ENCODE results near the gene AKT2. TPM values are rescaled to one million over a fixed set of nuclear protein-coding genes. Genes with fewer than 3 reads are reported as not detected.
A peak's percentile ranks its signal among the peaks of the same experiment; 100 is the strongest.

The AKT2 gene
- total and polyA plus RNA-seq, 5 donors = 94.9 to 131 (median 124) TPM

DNA sequence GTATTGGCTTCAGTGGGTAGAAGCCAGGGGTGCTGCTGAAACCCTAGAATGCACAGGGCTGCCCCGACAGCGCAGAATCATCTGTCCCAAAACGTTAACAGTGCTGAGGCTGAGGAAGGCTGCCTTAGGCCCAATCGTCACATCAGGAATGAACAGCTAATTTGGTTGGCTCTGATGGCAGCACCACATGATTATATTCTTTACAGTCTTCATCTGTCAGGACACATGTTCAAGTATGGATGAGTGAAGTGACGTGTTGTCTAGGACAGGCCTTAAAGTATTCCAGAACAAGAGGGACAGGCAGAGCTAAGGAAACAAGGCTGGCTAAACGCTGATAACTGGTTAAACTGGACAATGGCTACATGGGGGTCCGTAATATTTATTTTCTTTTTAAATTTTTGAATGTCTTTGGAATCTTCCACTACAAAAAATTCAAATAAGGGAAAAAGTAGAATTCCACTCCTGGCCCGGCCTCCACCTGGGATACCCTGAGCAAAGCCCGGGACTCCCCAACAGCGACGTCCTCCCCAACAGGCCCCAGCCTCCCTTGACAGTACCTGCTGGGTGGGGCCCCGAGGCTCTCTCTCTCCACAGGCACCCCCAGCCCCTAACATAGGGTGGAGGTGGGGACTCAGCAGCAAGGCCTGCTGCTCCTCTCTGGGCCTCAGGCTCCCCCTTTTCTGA, 43.9 kb downstream of the AKT2 start:
- H3K27ac ChIP-seq (ENCODE audit: low read length) = peak overlapping the region; percentile 45
- WGBS = 69% methylated on average over 12 of the region's 12 CpGs
- no peaks in the 10 kb centered on the region for H3K27me3 ChIP-seq (ENCODE audit: control insufficient read depth, insufficient read depth)
- peak in 1 of 2 donors; percentile 12 for ATAC-seq
- peaks cover 9% of the 10 kb centered on the region for H3K4me1 ChIP-seq (ENCODE audit: control insufficient read depth, insufficient read depth, low read length)
- peak in 1 of 3 donors; percentile 61 for DNase-seq
- no peak overlapping the region for H3K4me3 ChIP-seq (ENCODE audit: low read length)
- H3K9me3 ChIP-seq (ENCODE audit: control insufficient read depth, low read length) = no peaks in the 10 kb centered on the region
- intact Hi-C loops (cut with DNase I) = no loop called here

DNA sequence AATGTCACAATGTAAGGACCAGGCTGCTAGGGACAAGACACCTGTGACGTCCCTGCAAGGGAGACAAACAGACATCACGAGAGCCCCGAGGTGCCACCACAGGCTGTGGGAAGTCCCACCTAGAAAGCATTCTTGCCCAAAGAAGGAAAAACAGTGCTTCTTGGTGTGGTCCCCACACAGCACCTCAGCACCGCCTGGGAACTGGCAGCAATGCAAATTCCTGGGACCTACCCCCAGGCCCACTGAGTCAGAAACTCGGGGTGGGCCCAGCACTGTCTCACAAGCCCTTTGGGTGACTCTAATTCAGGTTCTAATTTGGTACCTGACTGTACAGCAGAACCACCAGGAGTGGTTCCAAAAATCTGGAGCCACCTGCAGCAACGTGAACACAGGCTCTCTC, 44.8 kb downstream of the AKT2 start:
- no peak overlapping the region for H3K4me3 ChIP-seq (ENCODE audit: low read length)
- H3K4me1 ChIP-seq (ENCODE audit: control insufficient read depth, insufficient read depth, low read length) = peaks cover 7% of the 10 kb centered on the region
- 90% methylated on average over 6 of the region's 6 CpGs for WGBS
- H3K27me3 ChIP-seq (ENCODE audit: control insufficient read depth, insufficient read depth) = no peaks in the 10 kb centered on the region
- no peak for ATAC-seq
- DNase-seq = peak in 1 of 3 donors; percentile 6
- intact Hi-C loops (cut with DNase I) = no loop called here
- no peaks in the 10 kb centered on the region for H3K9me3 ChIP-seq (ENCODE audit: control insufficient read depth, low read length)
- no peak overlapping the region for H3K27ac ChIP-seq (ENCODE audit: low read length)

DNA sequence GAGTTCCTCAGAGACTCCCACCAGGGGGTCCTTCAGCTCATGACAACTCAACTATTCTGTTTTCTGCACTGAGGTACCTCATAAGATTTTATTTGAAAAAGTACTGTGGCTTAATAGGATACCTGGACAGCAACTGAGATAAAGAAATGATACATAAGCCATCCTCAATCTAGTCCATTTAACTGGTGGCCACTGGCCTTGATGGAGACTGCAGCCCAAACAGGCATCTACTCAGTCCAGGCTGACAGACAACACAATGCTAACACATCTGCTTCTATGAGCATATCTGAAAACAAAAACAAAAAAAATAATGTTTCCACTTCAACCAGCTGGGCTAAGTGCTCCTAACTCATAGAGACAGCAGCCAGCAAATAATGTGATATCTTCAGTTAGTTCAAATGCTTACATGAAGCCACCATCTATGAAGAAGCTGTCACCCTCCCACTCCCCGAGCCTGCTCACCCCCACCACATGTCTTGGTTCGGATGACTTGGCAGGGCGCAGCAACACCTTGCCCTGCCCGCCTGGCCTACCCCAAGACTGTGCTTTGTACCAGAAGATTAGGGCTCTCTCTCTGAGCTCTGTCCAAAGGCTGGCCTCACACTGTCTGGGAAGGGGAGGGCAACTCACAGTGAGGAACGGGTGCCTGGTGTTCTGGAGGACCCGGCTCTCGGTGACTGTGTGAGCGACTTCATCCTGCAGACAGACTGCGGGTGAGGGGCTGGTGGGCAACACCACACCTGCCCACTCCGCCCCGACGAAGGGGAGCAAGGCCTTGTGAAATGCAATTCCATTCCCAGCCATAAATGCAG, 45.5 kb downstream of the AKT2 start:
- H3K27ac ChIP-seq (ENCODE audit: low read length) = no peak overlapping the region
- H3K9me3 ChIP-seq (ENCODE audit: control insufficient read depth, low read length) = no peaks in the 10 kb centered on the region
- WGBS = 90% methylated on average over 12 of the region's 12 CpGs
- H3K4me3 ChIP-seq (ENCODE audit: low read length) = no peak overlapping the region
- DNase-seq = peak in 1 of 3 donors; percentile 26
- intact Hi-C loops (cut with DNase I) = no loop called here
- ATAC-seq = no peak
- peaks cover 6% of the 10 kb centered on the region for H3K4me1 ChIP-seq (ENCODE audit: control insufficient read depth, insufficient read depth, low read length)
- no peaks in the 10 kb centered on the region for H3K27me3 ChIP-seq (ENCODE audit: control insufficient read depth, insufficient read depth)

DNA sequence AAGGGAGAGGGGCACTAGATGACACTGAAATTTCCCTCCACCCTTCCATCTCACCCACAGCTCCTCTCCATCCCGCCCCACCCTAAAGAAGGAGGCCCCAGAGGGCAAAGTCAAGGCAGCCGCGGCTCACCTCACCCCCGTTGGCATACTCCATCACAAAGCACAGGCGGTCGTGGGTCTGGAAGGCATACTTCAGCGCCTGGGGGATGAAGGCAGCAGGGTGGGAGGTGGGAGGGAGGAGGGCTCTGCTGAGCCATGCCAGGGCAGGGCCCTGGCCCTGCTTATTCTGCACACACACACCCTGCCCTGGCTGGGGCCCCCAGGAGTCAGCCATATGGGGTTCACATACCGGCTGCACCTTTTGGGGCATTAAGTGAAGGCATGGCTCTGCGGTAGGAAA, 46.4 kb downstream of the AKT2 start:
- intact Hi-C loops (cut with DNase I) = no loop called here
- no peak overlapping the region for H3K4me3 ChIP-seq (ENCODE audit: low read length)
- no peak overlapping the region for H3K27ac ChIP-seq (ENCODE audit: low read length)
- WGBS = 90% methylated on average over 9 of the region's 9 CpGs
- no peaks in the 10 kb centered on the region for H3K27me3 ChIP-seq (ENCODE audit: control insufficient read depth, insufficient read depth)
- no peak for ATAC-seq
- H3K4me1 ChIP-seq (ENCODE audit: control insufficient read depth, insufficient read depth, low read length) = peaks cover 6% of the 10 kb centered on the region
- DNase-seq = peak in 1 of 3 donors; percentile 16
- no peaks in the 10 kb centered on the region for H3K9me3 ChIP-seq (ENCODE audit: control insufficient read depth, low read length)

DNA sequence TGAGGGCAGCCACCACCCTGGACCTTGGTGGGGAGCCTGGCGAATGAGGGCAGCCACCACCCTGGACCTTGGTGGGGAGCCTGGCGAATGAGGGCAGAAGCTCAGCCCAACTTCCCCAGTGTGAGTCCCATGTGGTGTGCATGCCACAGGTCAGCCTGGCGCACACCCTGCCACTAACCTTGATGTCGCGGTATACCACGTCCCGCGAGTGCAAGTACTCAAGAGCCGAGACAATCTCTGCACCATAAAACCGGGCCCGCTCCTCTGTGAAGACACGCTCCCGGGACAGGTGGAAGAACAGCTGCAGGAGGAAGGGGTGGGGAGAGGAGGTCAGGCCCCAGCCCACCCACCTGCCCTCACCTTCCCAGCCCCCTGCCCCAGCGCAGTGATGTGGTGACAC, 47.4 kb downstream of the AKT2 start:
- DNase-seq (peak in 1 of 3 donors; percentile 53), ATAC-seq (no peak)
- WGBS = 92% methylated on average over 14 of the region's 14 CpGs

GRCh38 chr19:40236366-40236765, 48.8 kb downstream of the AKT2 start:
- intact Hi-C loops (cut with DNase I) = no loop called here
- Histone ChIP-seq H3K4me1 (ENCODE audit: control insufficient read depth, insufficient read depth, low read length) (peaks cover 5% of the 10 kb centered on the region), H3K4me3 (ENCODE audit: low read length) (no peak overlapping the region), H3K27me3 (ENCODE audit: control insufficient read depth, insufficient read depth) (no peaks in the 10 kb centered on the region), H3K9me3 (ENCODE audit: control insufficient read depth, low read length) (no peaks in the 10 kb centered on the region), H3K27ac (ENCODE audit: low read length) (no peak overlapping the region)
- DNase-seq (peak in 1 of 3 donors; percentile 28), ATAC-seq (no peak)
- 90% methylated on average over 6 of the region's 6 CpGs for WGBS

More for the DNA sequence above, 47.4 kb downstream of the AKT2 start:
- H3K4me3 ChIP-seq (ENCODE audit: low read length) = no peak overlapping the region
- H3K27ac ChIP-seq (ENCODE audit: low read length) = no peak overlapping the region
- H3K9me3 ChIP-seq (ENCODE audit: control insufficient read depth, low read length) = no peaks in the 10 kb centered on the region
- H3K27me3 ChIP-seq (ENCODE audit: control insufficient read depth, insufficient read depth) = no peaks in the 10 kb centered on the region
- intact Hi-C loops (cut with DNase I) = no loop called here
- peaks cover 6% of the 10 kb centered on the region for H3K4me1 ChIP-seq (ENCODE audit: control insufficient read depth, insufficient read depth, low read length)

DNA sequence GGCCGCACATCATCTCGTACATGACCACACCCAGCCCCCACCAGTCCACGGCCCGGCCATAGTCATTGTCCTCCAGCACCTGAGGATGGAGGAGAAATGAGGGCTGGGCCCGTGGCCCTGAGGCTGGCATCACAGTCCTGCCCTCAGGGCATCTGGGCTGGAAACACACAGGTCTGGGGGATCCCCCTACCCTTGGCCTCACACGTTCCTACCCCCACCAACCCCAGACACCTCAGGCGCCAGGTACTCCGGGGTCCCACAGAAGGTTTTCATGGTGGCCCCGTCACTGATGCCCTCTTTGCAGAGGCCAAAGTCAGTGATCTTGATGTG, 49.2 kb downstream of the AKT2 start:
- Histone ChIP-seq H3K4me1 (ENCODE audit: control insufficient read depth, insufficient read depth, low read length) (peaks cover 5% of the 10 kb centered on the region), H3K9me3 (ENCODE audit: control insufficient read depth, low read length) (no peaks in the 10 kb centered on the region), H3K27me3 (ENCODE audit: control insufficient read depth, insufficient read depth) (no peaks in the 10 kb centered on the region), H3K27ac (ENCODE audit: low read length) (no peak overlapping the region), H3K4me3 (ENCODE audit: low read length) (no peak overlapping the region)
- ATAC-seq (no peak), DNase-seq (no peak)
- WGBS = 93% methylated on average over 9 of the region's 9 CpGs
- intact Hi-C loops (cut with DNase I) = no loop called here

- no peaks in the 10 kb centered on the region for H3K9me3 ChIP-seq (ENCODE audit: control insufficient read depth, low read length)
- H3K4me3 ChIP-seq (ENCODE audit: low read length) = no peak overlapping the region
- H3K27me3 ChIP-seq (ENCODE audit: control insufficient read depth, insufficient read depth) = no peaks in the 10 kb centered on the region
- no peak overlapping the region for H3K27ac ChIP-seq (ENCODE audit: low read length)
- 89% methylated on average over 30 of the region's 30 CpGs for WGBS
- ATAC-seq = no peak
- DNase-seq = peak in 2 of 3 donors; percentile 52 to 54
- intact Hi-C loops (cut with DNase I) = no loop called here
- H3K4me1 ChIP-seq (ENCODE audit: control insufficient read depth, insufficient read depth, low read length) = peaks cover 5% of the 10 kb centered on the region
These were observed 49.7 kb downstream of the AKT2 start for GRCh38 chr19:40235238-40236025.

- ATAC-seq = no peak
- intact Hi-C loops (cut with DNase I) = no loop called here
- no peaks in the 10 kb centered on the region for H3K27me3 ChIP-seq (ENCODE audit: control insufficient read depth, insufficient read depth)
- peak in 1 of 3 donors; percentile 30 for DNase-seq
- no peak overlapping the region for H3K27ac ChIP-seq (ENCODE audit: low read length)
- 88% methylated on average over 22 of the region's 22 CpGs for WGBS
- peaks cover 5% of the 10 kb centered on the region for H3K4me1 ChIP-seq (ENCODE audit: control insufficient read depth, insufficient read depth, low read length)
- H3K9me3 ChIP-seq (ENCODE audit: control insufficient read depth, low read length) = no peaks in the 10 kb centered on the region
- H3K4me3 ChIP-seq (ENCODE audit: low read length) = no peak overlapping the region
These were observed 50.5 kb downstream of the AKT2 start for GRCh38 chr19:40234429-40235237.

GRCh38 chr19:40233811-40234389, 51.2 kb downstream of the AKT2 start:
- DNase-seq (peak in 2 of 3 donors; percentile 38 to 61), ATAC-seq (no peak)
- H3K4me3 ChIP-seq (ENCODE audit: low read length) = no peak overlapping the region
- H3K27me3 ChIP-seq (ENCODE audit: control insufficient read depth, insufficient read depth) = no peaks in the 10 kb centered on the region
- H3K27ac ChIP-seq (ENCODE audit: low read length) = no peak overlapping the region
- H3K4me1 ChIP-seq (ENCODE audit: control insufficient read depth, insufficient read depth, low read length) = peaks cover 5% of the 10 kb centered on the region
- WGBS = 93% methylated on average over 20 of the region's 20 CpGs
- no peaks in the 10 kb centered on the region for H3K9me3 ChIP-seq (ENCODE audit: control insufficient read depth, low read length)
- intact Hi-C loops (cut with DNase I) = no loop called here
